LNCAP (cell line): ENCODE results near the gene ZBTB6.

Experiments
- TF ChIP-seq, protein P1 (sequence below): fragments of 450-650 bp; IDR thresholded peaks from 2 replicates; pipeline ENCODE4 v1.5.1; 2017; ENCODE audit warnings: mild to moderate bottlenecking

Gene ZBTB6

GRCh38 chr9:122918310-122918709, 5.2 kb upstream of the ZBTB6 start:
- TF ChIP-seq, protein P1, sequence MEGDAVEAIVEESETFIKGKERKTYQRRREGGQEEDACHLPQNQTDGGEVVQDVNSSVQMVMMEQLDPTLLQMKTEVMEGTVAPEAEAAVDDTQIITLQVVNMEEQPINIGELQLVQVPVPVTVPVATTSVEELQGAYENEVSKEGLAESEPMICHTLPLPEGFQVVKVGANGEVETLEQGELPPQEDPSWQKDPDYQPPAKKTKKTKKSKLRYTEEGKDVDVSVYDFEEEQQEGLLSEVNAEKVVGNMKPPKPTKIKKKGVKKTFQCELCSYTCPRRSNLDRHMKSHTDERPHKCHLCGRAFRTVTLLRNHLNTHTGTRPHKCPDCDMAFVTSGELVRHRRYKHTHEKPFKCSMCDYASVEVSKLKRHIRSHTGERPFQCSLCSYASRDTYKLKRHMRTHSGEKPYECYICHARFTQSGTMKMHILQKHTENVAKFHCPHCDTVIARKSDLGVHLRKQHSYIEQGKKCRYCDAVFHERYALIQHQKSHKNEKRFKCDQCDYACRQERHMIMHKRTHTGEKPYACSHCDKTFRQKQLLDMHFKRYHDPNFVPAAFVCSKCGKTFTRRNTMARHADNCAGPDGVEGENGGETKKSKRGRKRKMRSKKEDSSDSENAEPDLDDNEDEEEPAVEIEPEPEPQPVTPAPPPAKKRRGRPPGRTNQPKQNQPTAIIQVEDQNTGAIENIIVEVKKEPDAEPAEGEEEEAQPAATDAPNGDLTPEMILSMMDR: no peak

DNA sequence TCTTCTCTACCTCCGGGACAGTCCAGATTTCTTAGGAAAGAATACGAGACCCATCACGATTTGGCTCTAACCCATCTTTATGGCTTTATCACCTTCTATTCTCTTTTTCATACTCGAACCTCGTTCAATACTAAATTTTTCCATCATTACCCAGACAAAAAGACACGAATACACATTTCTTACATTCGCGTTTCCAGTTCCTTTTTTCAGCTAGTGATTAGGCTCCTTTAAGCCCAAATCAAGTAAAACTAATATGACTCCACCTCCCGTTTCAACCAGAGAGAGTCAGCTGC, 506 bp downstream of the ZBTB6 start:
- TF ChIP-seq, protein P1: no peak

- TF ChIP-seq, protein P1: no peak
Observed at GRCh38 chr9:122904823-122905710, 8.1 kb downstream of the ZBTB6 start, which contains the start of gene RC3H2. TSS of gene RC3H2 (minus strand) at chr9:122905359. CDS start at chr9:122897509, 7,850 bp downstream.

GRCh38 chr9:122904466-122904822, 8.7 kb downstream of the ZBTB6 start:
- TF ChIP-seq, protein P1: no peak

DNA sequence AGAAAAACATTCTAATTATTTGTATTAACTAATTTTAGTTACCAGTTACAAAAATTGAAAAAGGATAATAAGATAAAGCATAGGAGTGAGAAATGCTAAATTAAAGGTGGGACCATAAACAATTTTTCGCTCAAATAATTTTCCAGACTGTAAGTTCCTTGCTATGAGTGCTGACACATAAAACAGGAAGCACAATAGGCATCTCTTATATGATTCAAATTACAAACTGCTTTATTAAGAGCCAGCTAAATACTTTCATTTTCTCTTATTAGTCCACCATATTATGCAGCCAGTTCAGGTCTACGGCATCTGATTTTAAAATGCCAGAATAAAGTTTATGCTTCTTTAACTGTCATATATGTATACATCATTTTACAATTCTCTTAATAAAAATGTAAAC, 12.3 kb downstream of the ZBTB6 start:
- TF ChIP-seq, protein P1: no peak

DNA sequence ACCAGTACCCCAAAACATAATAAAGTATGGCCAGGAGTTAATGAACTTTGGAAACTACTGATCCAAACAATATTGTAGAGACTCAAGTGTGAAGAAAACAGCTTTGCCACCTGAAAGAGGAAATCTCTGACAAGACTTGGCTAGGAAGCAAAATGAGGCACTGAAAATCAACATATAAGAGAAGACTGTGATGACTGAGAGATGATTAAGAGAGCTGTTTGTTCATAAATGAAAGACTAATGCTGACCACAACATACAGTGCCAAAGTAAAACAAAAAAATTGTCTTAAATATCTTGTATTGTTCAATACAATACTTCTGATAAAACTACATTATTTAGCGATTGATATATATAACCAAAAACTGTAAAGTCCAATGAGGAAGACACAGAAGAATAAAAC, 15.2 kb downstream of the ZBTB6 start:
- TF ChIP-seq, protein P1: no peak

GRCh38 chr9:122888480-122888879, 24.6 kb downstream of the ZBTB6 start:
- TF ChIP-seq, protein P1: no peak
